ENCODE data around the gene ADM5. TPM values are rescaled to one million over a fixed set of nuclear protein-coding genes. Genes with fewer than 3 reads are reported as not detected.

Gene ADM5
- total and polyA plus RNA-seq, 5 donors from 2014 or later, result 0.10 to 1.7 (median 0.34) TPM; not detected in 2

DNA sequence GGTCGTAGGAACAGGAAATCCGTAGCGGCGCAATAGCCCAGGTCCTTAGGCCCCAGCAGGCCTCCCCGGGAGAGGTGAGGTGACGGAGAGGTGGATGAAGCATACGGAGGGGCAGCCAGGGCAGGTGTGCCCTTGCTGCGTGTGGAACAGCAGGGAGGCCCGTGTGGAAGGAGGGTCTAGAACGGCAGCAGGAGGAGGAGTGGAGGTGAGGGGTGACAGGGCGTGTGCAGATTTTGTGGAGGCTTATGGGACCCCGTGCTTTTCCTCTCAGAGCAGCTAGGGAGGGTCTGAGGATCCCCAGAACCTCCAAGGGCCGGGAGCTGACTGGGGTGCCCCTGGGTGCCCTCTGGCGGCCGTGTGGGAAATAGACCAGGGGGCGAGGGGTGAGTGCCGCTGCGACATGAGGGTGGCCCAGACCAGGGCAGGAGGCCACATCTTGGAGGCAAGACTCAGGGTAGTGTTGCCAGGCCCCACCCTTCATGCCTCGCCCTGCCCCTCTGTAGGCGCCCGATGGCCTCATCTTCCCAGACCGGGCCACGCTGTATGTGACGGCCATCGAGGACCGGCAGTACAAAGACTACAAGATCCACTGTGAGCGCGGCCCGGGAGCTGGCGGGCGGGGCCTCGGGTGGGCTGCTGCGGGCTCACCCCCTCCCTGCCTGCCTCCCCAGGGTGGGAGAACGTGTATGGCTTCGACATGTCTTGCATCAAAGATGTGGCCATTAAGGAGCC, 5.0 kb upstream of the ADM5 start:
- H3K36me3 Mint-ChIP-seq, result peaks cover 9% of the 10 kb centered on the region
- DNase-seq, result no peak
- H3K36me3 ChIP-seq (ENCODE audit: control insufficient read depth, insufficient read depth, low read length), result peaks cover 35% of the 10 kb centered on the region

DNA sequence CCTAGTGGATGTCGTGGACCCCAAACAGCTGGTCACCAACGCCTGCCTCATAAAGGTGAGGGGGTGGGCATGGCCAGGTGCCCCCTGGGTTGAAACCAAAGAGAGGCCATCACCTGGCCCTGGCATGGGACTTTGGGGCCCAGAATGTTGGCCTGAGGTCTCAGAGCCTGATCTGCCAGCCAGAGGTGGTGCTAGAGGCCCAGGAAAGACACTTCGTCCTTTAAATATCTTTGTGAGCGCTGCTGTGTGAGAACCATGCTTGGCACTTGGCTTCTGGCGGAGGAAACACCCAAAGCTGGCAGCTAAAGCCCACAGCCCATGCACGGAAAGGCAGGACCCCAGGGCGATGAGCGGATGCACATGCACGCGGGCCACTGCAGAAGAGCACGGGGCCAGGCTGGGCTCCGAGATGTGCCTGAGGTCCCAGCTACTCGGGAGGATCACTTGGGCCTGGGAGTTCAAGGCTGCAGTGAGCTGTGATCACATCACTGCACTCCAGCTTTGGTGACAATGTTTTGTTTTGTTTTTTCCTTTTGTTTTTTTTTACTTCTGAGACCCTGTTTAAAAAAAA, 4.3 kb upstream of the ADM5 start:
- peaks cover 35% of the 10 kb centered on the region for H3K36me3 ChIP-seq (ENCODE audit: control insufficient read depth, insufficient read depth, low read length)
- H3K9me3 ChIP-seq (ENCODE audit: control insufficient read depth in 2 of 2, low read length in 2 of 2), result no peaks in the 10 kb centered on the region
- no peak overlapping the region for H3K27ac ChIP-seq (ENCODE audit: insufficient read depth, low read length, poor library complexity, severe bottlenecking)
- Mint-ChIP-seq H3K9me3 (no peaks in the 10 kb centered on the region), H3K27ac (no peak overlapping the region), H3K4me1 (peaks cover 0 to 19% (median 4%) of the 10 kb centered on the region in 4 donors), H3K36me3 (peaks cover 9% of the 10 kb centered on the region), H3K27me3 (no peaks in the 10 kb centered on the region), H3K4me3 (no peak overlapping the region)
- H3K4me1 ChIP-seq (ENCODE audit: control insufficient read depth, insufficient read depth, low read length, poor library complexity, severe bottlenecking), result peaks cover 15% of the 10 kb centered on the region
- DNase-seq (no peak), ATAC-seq (ENCODE audit: low read depth in 2 of 2) (no peak)
- H3K27me3 ChIP-seq (ENCODE audit: control insufficient read depth, insufficient read depth, low read length), result no peaks in the 10 kb centered on the region
- no peak overlapping the region for H3K4me3 ChIP-seq (ENCODE audit: low read depth, low read length)

More for the DNA sequence above, 5.0 kb upstream of the ADM5 start:
- no peak overlapping the region for H3K4me3 ChIP-seq (ENCODE audit: low read depth, low read length)
- peaks cover 17% of the 10 kb centered on the region for H3K4me1 ChIP-seq (ENCODE audit: control insufficient read depth, insufficient read depth, low read length, poor library complexity, severe bottlenecking)
- no peaks in the 10 kb centered on the region for H3K27me3 ChIP-seq (ENCODE audit: control insufficient read depth, insufficient read depth, low read length)
- no peak overlapping the region for H3K27ac ChIP-seq (ENCODE audit: insufficient read depth, low read length, poor library complexity, severe bottlenecking)
- H3K27ac Mint-ChIP-seq, result no peak overlapping the region
- no peaks in the 10 kb centered on the region for H3K9me3 Mint-ChIP-seq
- H3K9me3 ChIP-seq (ENCODE audit: control insufficient read depth in 2 of 2, low read length in 2 of 2), result no peaks in the 10 kb centered on the region
- no peaks in the 10 kb centered on the region for H3K27me3 Mint-ChIP-seq
- no peak for ATAC-seq (ENCODE audit: low read depth in 2 of 2)
- H3K4me3 Mint-ChIP-seq, result peak overlapping the region in 1 of 4 donors; percentile 23
- H3K4me1 Mint-ChIP-seq, result peaks cover 0 to 21% (median 8%) of the 10 kb centered on the region in 4 donors

DNA sequence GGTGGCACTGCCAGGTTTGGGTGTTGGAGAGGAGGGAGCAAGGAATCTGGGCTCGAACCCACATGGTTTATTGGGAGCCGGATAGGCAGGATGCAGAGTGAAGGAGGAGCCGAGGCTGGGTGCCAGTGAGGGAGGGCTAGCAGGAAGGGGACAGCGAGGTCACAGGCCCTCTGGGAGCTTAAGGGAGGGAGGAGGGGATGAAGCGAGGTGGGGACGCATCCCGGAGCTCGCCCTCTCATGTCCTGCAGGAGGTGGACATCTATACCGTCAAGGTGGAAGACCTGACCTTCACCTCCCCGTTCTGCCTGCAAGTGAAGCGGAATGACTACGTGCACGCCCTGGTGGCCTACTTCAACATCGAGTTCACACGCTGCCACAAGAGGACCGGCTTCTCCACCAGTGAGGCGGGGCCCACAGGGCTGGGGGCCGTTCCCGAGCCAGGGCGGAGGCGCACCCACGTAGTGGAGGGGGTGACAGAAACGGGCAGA, 3.5 kb upstream of the ADM5 start:
- Mint-ChIP-seq H3K9me3 (no peaks in the 10 kb centered on the region), H3K36me3 (peaks cover 9% of the 10 kb centered on the region), H3K4me1 (peaks cover 5 to 20% (median 8%) of the 10 kb centered on the region in 4 donors), H3K27ac (no peak overlapping the region), H3K27me3 (peaks cover 8% of the 10 kb centered on the region), H3K4me3 (no peak overlapping the region)
- Histone ChIP-seq H3K4me3 (ENCODE audit: low read depth, low read length) (no peak overlapping the region), H3K9me3 (ENCODE audit: control insufficient read depth in 2 of 2, low read length in 2 of 2) (no peaks in the 10 kb centered on the region), H3K27me3 (ENCODE audit: control insufficient read depth, insufficient read depth, low read length) (no peaks in the 10 kb centered on the region), H3K4me1 (ENCODE audit: control insufficient read depth, insufficient read depth, low read length, poor library complexity, severe bottlenecking) (peaks cover 14% of the 10 kb centered on the region), H3K27ac (ENCODE audit: insufficient read depth, low read length, poor library complexity, severe bottlenecking) (no peak overlapping the region), H3K36me3 (ENCODE audit: control insufficient read depth, insufficient read depth, low read length) (peaks cover 35% of the 10 kb centered on the region)
- DNase-seq, result no peak
- ATAC-seq (ENCODE audit: low read depth in 2 of 2), result no peak

DNA sequence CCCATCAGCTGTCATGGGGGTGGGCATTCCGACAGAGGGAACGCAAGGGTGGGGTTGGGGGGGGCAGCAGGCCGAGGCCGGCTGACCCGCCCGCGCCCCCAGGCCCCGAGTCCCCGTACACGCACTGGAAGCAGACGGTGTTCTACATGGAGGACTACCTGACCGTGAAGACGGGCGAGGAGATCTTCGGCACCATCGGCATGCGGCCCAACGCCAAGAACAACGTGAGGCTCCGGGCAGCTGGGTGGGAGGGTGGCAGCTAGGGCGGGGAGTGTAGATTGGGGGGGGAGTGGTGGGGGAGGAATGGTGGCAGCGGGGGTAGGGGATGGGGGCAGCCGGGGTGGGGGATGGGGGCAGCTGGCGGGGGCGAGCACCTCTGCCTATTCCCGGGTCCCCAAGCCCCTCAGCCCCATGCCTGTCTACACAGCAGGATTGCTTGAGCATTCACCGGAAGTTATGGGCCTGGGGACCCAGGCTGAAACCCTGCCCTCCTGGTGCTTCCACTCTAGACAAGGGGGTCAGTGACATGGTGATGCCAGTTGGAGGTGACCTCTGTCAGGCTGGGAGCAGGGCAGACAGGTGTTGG, 2.8 kb upstream of the ADM5 start:
- no peak for DNase-seq
- Mint-ChIP-seq H3K9me3 (no peaks in the 10 kb centered on the region), H3K27ac (no peak overlapping the region), H3K4me1 (peaks cover 6 to 25% (median 12%) of the 10 kb centered on the region in 4 donors), H3K4me3 (no peak overlapping the region), H3K27me3 (peaks cover 15% of the 10 kb centered on the region), H3K36me3 (peaks cover 9% of the 10 kb centered on the region)
- Histone ChIP-seq H3K4me1 (ENCODE audit: control insufficient read depth, insufficient read depth, low read length, poor library complexity, severe bottlenecking) (peaks cover 17% of the 10 kb centered on the region), H3K27ac (ENCODE audit: insufficient read depth, low read length, poor library complexity, severe bottlenecking) (no peak overlapping the region), H3K9me3 (ENCODE audit: control insufficient read depth in 2 of 2, low read length in 2 of 2) (no peaks in the 10 kb centered on the region), H3K4me3 (ENCODE audit: low read depth, low read length) (no peak overlapping the region), H3K27me3 (ENCODE audit: control insufficient read depth, insufficient read depth, low read length) (peaks cover 1% of the 10 kb centered on the region), H3K36me3 (ENCODE audit: control insufficient read depth, insufficient read depth, low read length) (peaks cover 33% of the 10 kb centered on the region)
- ATAC-seq (ENCODE audit: low read depth in 2 of 2), result no peak

DNA sequence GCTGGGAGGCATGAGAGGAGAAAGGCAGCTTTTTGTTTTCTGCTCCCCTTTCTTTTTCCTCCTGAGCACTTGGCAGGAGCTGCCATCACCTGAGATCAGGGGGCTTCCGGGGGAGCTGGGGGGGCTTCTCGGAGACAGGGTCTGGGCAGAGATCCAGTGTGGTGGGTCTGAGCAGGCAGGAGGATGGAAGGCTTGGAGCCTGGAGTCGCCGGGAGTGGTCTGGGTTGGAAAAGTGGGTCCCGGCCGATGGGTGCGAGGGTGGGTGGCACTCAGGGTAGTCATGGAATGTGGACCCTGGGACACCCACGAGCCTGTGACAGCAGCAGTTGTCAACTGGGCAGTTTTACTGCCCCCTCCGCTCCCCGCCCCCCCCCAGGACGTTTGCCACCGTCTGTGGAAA, 2.2 kb upstream of the ADM5 start:
- Histone ChIP-seq H3K36me3 (ENCODE audit: control insufficient read depth, insufficient read depth, low read length) (peaks cover 28% of the 10 kb centered on the region), H3K4me3 (ENCODE audit: low read depth, low read length) (no peak overlapping the region), H3K27me3 (ENCODE audit: control insufficient read depth, insufficient read depth, low read length) (peaks cover 3% of the 10 kb centered on the region), H3K27ac (ENCODE audit: insufficient read depth, low read length, poor library complexity, severe bottlenecking) (no peak overlapping the region), H3K9me3 (ENCODE audit: control insufficient read depth in 2 of 2, low read length in 2 of 2) (no peaks in the 10 kb centered on the region), H3K4me1 (ENCODE audit: control insufficient read depth, insufficient read depth, low read length, poor library complexity, severe bottlenecking) (peaks cover 19% of the 10 kb centered on the region)
- H3K4me3 Mint-ChIP-seq, result peak overlapping the region in 1 of 4 donors; percentile 35
- peaks cover 6 to 26% (median 12%) of the 10 kb centered on the region in 4 donors for H3K4me1 Mint-ChIP-seq
- H3K9me3 Mint-ChIP-seq, result no peaks in the 10 kb centered on the region
- no peak overlapping the region for H3K27ac Mint-ChIP-seq
- H3K27me3 Mint-ChIP-seq, result peaks cover 16% of the 10 kb centered on the region
- H3K36me3 Mint-ChIP-seq, result peaks cover 9% of the 10 kb centered on the region
- ATAC-seq (ENCODE audit: low read depth in 2 of 2) (no peak), DNase-seq (no peak)

DNA sequence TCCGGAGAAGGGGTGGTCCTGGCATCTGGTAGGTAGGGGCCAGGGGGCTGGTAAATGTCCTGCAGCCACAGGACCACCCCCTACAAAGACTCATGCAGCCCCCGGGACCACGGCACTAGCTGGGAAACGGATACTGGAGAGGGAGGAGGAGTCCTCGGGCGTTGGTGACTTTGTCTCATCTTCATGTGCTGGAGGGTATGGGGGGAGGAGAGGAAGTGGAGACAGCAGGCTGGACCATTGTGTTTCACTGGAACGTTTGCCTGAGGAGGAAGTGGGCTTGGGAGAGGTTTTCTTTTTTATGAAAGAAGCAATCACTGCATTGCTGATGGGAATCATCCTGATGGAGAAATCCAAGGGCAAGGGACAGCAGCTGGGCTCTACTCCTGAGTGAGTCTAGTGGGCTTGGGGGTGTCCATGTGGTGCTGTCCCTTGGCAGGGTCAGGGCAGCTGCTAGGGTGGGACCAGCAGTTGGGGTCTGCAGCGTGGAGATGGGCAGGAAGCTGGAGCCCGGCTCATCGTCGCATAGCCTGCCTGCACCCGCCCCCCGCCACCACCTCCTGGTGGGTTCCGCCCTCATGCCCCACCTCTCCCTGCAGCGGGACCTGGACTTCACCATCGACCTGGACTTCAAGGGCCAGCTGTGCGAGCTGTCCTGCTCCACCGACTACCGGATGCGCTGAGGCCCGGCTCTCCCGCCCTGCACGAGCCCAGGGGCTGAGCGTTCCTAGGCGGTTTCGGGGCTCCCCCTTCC, 1.7 kb upstream of the ADM5 start:
- ATAC-seq (ENCODE audit: low read depth in 2 of 2) (no peak), DNase-seq (no peak)
- Mint-ChIP-seq H3K27ac (no peak overlapping the region), H3K36me3 (peaks cover 9% of the 10 kb centered on the region), H3K27me3 (peaks cover 16% of the 10 kb centered on the region), H3K9me3 (no peaks in the 10 kb centered on the region), H3K4me1 (peaks cover 6 to 26% (median 12%) of the 10 kb centered on the region in 4 donors), H3K4me3 (peak overlapping the region in 1 of 4 donors; percentile 35)
- Histone ChIP-seq H3K4me3 (ENCODE audit: low read depth, low read length) (no peak overlapping the region), H3K27me3 (ENCODE audit: control insufficient read depth, insufficient read depth, low read length) (peaks cover 3% of the 10 kb centered on the region), H3K27ac (ENCODE audit: insufficient read depth, low read length, poor library complexity, severe bottlenecking) (no peak overlapping the region), H3K36me3 (ENCODE audit: control insufficient read depth, insufficient read depth, low read length) (peaks cover 24% of the 10 kb centered on the region), H3K4me1 (ENCODE audit: control insufficient read depth, insufficient read depth, low read length, poor library complexity, severe bottlenecking) (peaks cover 19% of the 10 kb centered on the region), H3K9me3 (ENCODE audit: control insufficient read depth in 2 of 2, low read length in 2 of 2) (no peaks in the 10 kb centered on the region)

DNA sequence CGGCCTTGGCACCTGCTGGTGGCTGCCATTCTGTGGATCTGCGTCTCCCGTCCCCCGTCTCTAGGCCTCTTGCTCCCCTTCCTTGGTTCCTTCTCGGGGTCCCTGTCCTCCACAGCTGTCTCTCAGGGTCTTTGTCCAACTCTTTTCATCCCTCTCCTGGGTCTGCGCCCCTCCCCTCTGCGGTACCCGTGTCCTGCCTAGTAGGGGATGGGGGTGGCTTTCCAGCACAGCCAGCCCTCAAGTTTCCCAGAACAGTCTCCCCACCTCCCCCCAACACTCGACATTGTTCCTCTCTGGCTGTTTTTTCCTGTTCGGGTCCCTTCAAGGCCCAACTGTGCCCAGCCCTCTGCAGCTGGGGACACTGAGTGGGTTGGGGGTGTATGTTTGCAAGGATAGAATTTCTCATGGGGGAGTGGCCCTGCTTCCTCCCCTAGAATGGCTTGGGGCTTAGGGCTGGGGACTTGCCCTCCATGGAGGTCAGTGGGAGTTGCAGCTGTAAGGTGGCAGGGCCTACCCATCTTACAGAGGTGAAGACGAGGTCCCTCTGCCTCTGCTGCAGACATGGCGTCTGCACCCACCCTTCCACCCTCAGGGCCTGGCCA, 762 bp upstream of the ADM5 start:
- H3K4me3 ChIP-seq (ENCODE audit: low read depth, low read length), result no peak overlapping the region
- Mint-ChIP-seq H3K4me1 (peaks cover 6 to 26% (median 12%) of the 10 kb centered on the region in 4 donors), H3K36me3 (peaks cover 9% of the 10 kb centered on the region), H3K27ac (peak overlapping the region in 1 of 3 donors; percentile 45), H3K9me3 (no peaks in the 10 kb centered on the region), H3K4me3 (peak overlapping the region in 1 of 4 donors; percentile 61), H3K27me3 (peaks cover 22% of the 10 kb centered on the region)
- H3K27ac ChIP-seq (ENCODE audit: insufficient read depth, low read length, poor library complexity, severe bottlenecking), result no peak overlapping the region
- H3K36me3 ChIP-seq (ENCODE audit: control insufficient read depth, insufficient read depth, low read length), result peaks cover 21% of the 10 kb centered on the region
- peaks cover 3% of the 10 kb centered on the region for H3K27me3 ChIP-seq (ENCODE audit: control insufficient read depth, insufficient read depth, low read length)
- peaks cover 19% of the 10 kb centered on the region for H3K4me1 ChIP-seq (ENCODE audit: control insufficient read depth, insufficient read depth, low read length, poor library complexity, severe bottlenecking)
- no peaks in the 10 kb centered on the region for H3K9me3 ChIP-seq (ENCODE audit: control insufficient read depth in 2 of 2, low read length in 2 of 2)
- DNase-seq (no peak), ATAC-seq (ENCODE audit: low read depth in 2 of 2) (no peak)
